Measurements from ENCODE around the gene SLC6A17.

SLC6A17 gene

DNA sequence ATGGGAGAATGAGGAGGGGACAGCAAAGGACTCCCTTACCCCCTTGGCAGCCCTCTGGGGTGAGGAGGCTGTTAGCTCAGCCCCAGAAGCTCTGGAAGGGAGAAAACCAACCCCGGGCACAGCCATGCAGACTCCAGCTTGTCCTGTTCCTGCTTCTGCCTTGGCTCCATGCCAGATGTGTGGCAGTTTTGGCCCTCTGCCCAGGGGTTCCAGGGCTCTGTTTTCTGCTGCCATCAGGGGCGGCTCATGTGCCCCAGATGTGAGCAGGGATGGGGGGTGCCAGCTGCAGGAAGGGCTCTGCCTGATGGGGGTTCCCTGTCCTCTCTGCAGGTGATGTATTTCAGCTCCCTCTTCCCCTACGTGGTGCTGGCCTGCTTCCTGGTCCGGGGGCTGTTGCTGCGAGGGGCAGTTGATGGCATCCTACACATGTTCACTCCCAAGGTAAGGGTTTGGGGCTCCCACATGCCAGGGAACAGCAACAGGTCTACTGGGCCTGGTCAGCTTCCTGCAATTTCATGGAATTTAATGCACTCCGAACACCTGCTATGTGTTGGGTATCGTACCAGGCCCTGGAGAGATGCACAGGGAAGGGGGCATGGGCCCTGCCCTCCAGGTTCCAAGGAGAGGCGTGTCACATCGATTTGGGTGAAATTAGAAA lies 26.1 kb downstream of the SLC6A17 start:
- peak; percentile 80 for DNase-seq

DNA sequence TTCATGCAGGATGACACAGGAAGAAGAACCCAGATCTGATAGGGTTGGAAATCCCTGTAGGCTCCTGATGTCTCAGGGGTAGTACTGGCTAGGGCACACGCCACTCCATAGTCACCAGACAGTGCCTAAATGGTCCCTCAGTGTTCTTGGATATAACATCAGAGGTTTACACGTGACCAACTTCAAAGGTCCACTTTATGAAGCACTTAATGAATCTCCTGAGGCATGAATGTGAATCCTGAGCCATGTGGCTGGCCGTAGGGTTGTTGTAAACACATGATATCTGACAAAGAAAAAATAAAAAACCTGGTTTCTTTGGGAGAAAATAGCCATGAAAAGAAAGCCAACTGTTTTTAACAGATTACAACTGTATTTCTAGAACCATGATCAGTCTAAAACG lies 27.5 kb downstream of the SLC6A17 start:
- DNase-seq = no peak

DNA sequence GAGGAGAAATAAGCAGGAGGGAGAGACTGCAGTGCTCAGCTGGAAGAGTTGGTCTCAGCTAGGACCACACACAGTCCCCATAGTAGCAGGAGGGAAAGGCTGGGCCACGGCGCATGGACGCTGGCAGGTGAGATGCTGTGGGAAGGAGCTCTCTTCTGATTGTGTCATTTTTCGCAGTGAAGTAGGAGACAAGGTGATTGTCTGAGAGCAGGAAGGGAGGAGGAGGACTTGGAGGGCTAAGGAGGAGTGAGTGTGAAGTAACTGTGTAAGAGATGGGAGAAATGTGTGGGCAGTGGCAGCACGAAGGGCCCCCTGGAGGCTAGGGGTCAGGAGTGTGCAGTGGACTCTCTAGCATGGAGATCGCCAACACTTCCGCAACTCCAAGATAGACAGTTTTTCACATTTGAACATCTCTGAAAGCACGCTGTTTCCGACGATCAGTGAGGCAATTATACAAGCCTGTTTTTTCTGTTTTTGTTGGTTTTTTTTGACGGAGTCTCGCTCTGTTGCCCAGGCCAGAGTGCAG lies 33.4 kb downstream of the SLC6A17 start:
- DNase-seq = no peak

DNA sequence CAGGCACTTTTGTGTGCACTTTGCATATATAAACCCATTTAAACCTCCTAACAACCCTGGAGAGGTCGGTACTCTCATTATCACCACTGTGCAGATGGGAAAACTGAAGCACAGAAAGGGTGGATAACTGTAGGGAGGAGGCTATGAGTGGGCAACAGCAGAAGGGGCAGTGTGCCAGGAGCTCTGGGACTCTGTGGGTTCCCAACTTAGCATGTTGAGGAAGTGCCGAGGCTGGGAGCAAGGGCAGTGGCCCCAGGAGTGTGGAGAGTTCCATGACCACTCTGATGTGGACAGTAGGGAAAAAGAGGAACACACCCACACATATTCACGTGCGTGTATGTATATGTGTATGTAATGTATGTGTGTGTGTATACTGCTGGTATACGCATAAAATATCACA lies 34.2 kb downstream of the SLC6A17 start:
- no peak for DNase-seq

DNA sequence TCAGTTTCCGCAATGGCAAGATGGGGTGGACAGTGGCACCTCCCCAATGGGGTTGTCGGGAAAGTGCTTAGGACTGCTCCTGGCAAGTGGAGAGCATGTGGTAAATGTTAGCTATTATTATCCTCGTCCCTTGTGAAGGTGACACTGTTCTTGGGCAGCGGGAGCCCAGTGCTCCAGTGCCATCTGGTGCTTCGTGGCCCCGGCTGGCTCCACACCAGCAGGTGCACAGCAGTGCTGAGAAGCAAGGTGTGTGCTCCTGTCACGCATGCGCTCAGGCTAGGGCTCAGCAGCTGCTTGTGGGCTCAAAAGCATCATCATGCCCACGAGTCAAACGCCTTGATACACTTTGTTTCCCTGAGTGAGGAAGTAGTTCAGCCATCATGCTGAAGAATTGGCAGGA lies 34.9 kb downstream of the SLC6A17 start:
- DNase-seq = peak; percentile 46

DNA sequence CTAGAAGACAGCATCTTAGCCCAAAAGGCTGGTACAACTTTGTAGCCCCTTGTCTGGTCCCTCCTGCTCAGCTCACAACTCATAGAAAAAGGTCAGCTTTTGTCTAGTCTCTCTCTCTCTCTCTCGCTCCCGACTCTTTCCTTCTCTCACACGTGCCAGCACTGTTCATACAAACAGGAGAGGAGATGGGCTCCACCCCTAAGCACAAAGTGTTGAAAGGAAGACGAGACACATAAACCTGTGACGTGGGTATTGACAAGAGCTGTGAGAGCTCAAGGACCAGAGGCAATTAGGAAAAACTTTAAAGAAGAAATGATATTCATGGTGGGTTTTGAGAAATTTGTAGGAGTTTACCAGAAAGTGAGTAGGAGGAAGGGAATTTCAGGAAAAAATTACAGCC lies 36.3 kb downstream of the SLC6A17 start:
- DNase-seq = no peak

DNA sequence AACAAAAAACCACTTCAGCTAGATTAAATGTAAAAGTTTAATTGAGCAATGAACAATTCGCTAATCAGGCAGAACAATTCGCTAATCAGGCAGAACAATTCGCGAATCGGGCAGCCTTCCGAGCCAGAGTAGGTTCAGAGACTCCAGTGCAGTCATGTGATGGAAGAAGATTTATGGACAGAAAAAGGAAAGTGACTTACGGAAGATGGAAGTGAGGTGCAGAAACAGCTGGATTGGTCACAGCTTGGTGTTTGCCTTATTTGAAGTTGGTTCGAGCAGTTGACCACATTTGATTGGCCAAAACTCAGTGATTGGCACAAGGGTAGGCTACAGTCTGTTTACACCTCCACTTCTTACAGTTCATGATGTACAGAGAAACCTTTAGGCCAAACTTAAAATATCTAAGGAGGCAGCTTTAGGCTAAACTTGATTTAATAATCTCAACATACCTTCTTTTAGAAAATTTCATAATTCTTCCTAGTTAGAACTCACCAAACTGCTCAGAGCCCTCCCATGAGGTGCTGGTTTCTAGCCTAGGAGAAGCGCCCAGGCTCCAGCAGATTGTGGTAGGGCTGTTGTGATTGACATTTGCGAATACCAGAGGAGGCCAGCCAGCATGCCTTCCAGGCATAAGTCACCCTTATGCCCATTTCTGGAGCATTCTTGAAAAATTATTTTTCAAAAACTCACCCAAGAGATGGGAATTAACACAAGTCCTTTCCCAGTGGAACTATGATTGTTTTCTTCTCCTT lies 37.0 kb downstream of the SLC6A17 start:
- peak; percentile 82 for DNase-seq

DNA sequence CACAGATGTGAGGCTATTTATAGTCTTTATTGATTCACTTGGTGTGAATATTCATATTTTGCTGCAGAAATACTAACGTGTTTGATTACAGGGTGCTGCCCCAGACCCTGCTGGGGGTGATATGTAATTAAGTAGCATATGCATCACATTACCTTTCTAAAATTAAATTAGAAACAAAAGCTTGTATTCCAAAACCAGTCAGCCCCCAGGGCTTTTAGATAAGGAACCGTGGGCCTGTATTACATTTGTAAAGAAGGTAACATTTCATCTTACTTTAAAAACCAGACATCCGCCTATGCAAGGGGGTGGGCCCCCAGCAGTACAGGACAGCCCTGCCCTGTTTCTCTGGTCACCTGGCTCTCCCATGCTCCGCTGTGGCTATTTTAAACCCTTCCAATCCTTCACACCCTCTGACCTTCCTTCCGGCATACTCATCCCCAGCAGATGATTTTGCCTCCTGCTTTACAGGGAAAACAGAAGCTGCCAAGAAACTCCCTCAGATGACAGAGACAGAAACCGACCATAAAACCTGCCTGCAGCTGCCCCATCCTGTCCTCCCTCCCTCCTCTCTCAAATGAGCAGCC lies 37.8 kb downstream of the SLC6A17 start:
- peak; percentile 55 for DNase-seq

DNA sequence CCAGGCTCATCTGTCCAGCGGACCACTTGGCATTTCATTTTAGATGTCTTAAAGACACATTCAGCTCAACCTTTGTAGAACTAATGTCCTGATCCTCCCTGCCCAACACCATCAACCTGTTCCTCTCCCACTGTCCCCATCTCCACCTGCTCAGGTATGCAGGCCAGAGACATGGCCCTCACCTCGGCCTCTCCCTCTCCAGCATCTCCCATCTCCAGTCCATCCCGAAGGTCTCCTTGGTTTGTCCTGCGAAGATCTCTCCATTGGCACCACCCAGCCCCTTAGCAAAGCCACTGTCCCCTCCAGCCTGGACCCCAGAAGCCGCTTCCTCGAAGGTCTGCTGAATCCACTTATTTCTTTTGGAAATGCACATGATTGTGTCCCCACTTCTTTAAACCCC lies 38.9 kb downstream of the SLC6A17 start:
- DNase-seq = no peak

DNA sequence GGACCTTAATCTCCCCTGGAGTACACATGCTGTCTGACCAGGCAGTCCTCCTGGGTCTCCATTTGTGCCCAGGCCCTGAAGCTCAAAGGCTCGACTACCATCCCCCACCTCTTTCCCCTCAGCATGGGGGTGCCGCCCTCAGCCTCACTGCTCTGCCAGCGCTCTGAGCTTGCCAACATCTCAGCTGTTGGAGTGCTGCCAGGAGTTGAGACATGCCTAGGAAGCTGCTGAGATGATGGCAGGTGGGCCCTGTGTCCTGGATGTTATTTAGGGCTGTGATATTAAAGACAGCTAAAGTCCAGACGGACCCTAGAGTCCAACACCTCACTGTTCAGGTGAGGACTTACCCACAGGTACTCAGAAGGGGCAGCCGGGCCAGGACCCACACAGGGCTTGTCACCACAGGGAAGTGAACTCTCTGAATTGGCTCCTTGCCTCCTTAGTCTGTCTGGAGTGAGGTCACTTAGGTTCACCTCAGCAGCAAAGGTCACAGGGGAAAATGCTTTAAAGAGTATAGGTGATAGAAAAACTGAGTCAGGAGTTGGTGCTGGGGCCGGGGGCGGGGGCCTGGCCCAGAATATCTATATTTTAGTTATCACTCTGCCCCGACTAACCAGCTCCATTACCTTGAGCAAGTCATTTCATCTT lies 40.1 kb downstream of the SLC6A17 start:
- peak; percentile 82 for DNase-seq

DNA sequence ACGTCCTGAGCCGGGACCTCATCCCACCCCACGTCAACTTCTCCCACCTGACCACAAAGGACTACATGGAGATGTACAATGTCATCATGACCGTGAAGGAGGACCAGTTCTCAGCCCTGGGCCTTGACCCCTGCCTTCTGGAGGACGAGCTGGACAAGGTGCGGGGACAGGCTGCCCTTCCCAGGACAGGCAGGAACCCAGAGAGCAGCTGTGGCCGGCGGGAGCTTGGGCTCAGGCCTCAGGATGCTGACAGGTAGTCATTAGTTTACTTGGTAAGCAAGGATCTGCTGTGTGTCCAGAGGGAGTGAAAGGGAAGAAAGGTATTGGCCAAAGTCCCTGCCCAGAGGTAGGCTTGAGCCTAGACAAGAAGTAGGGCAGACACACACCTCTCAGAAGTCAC lies 42.2 kb downstream of the SLC6A17 start:
- no peak for DNase-seq

DNA sequence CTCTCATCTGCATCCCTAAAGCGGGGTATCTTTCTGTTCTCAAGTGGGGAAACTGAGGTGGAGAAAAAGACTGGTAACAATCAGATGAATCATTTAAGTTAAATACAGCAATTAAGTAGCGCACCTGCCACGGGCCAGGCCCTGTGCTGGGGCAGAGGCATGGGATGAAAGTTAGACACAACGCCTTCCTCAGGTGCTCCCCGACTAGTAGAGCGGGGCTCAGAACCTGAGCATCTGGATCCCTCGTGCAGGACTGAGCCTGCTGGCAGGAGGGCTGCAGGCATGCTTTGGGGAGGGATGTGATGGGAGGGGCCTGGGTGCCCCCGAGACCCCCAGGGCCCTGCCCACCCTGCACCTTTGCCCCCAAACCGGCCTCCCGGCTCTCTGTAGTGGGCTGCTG lies 44.9 kb downstream of the SLC6A17 start:
- DNase-seq = no peak

DNA sequence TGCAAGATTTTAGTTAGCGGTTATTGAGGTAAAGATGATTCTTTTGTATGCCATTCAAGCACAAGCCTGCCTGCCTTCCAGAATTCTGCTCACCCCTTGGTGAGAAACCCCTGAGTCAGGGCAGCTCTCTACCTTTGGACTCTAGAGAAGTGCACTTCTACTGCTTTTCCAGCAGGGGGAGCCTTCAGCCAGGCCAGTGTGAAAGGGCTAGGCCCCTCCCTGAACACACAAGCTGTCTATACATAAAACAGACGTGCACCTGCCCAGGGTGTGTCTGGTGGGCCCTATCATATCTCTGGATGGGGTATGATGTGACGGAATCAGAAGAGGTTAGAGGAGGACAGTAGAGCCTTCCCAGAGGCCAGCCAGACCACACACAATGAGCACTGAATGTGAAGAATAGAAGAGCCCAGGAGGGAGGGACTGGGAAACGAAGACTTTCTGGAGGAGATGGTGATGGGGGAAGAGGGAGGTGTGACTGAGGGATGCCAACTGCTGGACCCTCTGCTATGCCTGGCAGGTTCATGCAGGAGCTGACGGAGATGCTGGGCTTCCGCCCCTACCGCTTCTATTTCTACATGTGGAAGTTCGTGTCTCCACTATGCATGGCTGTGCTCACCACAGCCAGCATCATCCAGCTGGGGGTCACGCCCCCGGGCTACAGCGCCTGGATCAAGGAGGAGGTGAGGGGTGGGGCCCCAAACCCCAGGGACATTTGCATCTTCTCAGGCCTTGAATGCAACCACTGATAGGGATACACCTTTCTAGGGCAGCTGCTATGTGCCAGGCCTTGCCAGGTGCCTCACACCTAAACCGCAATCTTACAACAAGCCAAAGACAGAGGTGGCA lies 46.8 kb downstream of the SLC6A17 start:
- peak; percentile 66 for DNase-seq

DNA sequence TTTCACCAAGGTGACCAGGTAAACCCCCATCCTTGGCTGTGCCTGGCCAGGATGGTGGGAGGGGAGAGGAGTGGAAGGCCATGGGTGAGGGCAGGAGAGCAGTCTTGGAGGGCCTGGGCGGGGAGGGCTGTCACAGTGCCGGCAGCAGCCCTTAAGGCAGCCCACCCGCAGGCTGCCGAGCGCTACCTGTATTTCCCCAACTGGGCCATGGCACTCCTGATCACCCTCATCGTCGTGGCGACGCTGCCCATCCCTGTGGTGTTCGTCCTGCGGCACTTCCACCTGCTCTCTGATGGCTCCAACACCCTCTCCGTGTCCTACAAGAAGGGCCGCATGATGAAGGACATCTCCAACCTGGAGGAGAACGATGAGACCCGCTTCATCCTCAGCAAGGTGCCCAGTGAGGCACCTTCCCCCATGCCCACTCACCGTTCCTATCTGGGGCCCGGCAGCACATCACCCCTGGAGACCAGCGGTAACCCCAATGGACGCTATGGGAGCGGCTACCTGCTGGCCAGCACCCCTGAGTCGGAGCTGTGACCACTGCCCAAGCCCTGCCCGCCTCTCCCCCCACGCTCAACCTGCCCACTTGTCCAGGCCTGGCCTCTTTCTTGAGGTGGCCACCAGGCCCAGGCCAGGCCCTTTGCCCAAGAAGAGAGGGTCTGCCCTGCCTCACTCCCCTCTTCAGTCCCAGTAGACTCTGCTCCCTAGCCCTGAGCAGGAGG lies 47.8 kb downstream of the SLC6A17 start:
- no peak for DNase-seq

DNA sequence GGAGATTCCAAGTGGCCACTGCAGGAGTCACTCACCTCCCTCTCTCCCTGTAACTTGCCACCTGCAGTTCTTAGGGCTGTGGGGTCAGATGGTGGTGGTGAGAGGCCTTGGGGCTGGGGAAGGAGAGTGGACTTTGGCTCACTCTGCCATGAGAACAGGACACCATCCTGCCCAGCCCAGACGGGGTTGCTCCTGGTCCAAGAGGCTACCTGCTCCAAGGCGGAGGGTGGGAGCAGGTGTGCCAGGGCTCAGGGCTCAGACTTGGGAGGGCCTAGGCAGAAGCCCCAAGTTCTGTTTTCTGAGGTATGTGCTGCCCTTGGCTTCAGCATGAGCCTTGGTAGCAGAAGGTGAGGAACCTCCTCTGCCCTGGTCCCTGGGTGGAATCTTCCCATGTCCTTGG lies 48.5 kb downstream of the SLC6A17 start:
- DNase-seq = no peak

DNA sequence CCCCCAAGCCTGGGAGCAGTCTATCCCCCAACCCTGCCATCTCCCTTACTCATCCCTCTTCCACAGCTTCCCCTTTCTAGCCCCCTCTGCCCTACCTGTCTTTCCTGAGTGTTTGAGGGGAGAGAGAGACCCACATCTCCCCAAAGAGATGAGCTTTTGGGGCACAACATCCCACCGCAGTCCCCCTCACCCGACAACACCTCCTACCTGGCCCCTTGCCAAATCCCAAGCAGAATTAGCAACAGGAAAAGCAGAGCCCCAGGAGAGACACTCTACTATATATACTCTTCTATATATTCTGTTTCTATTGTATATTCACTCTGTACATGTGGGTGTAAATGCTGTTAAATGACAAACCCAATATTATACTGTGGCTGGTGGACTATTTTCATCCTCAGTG lies 49.9 kb downstream of the SLC6A17 start:
- DNase-seq = no peak

DNA sequence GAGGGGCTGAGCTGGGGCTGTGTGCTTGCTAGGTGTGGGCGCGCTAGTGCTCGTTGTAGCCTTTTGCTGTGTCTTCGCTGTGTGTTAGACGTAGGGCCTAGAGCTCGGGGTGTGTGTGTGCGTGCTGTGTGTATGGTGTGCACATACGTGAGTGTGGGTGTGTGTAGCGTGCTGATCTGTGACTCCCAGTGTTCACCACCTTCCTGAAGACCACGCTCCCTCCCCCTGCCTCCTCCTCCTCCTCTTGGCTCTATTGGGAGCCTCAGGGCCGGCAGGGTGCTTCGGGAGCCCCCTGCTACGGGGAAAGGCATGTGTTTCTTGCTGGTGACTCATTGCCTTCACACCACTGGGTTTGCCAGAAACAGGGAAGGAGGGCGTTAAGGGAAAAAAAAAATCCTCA lies 50.4 kb downstream of the SLC6A17 start:
- DNase-seq = no peak

DNA sequence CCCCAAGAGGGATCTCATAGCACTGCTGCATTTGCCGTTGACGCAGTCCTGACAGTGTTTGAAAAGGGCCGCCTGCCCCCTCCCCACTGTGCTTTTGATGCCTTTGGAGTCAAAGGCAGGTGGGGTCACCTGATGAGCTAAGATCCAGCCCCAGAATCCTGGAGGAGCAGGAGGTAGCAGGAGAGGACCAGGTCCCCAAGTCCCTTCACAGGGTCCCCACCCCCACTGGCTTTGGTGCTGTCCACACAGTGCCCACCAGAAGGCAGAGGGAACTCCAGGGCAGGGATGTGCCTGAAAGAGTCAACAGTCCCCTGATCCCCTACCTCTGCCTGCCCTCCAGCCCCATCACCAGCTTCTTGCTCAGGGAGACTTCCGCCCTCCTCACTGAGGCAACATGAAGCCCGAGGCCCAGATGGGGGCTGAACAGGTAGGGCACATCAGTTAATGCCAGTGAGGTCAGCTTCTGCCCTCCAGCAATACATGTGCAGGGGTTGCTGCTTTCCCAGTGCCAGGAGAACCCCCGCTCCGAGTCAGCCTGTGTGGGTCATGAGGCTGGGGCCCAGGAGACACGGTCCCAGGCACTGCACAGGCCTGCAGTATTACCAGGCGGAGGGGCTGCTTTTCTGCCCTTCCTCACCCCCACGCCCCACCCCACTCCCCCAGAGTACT lies 51.0 kb downstream of the SLC6A17 start:
- no peak for DNase-seq

DNA sequence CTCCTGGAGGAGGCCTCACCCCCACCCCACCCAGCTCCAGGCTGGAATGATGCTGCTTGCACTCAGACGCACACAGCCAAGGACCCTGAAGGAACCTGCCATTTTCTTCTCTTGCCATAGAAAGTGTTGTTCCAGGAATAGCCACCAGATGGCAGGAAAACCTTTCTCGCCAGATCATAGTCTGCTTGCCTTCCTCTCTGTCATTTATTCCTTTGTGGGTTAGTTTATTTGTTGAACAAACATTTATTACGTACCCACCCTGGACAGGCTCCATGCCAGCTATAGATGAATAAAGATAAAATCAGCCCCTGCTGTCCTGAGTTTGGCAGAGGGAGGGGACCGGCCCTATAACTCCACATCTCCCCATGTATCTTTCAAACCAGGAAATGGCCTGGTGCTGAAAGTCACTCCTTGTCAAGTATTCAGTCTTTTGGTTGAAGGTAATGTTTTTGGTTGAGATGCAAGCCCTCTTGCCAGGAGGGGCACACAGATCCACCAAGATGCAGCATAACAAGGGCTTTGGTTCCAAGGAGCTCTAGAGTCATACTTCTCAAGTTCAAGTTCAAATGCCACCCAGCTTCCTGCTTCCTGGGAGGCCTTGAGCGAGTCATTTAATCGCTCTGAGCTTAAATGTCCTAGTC lies 52.8 kb downstream of the SLC6A17 start:
- DNase-seq = peak; percentile 67

DNA sequence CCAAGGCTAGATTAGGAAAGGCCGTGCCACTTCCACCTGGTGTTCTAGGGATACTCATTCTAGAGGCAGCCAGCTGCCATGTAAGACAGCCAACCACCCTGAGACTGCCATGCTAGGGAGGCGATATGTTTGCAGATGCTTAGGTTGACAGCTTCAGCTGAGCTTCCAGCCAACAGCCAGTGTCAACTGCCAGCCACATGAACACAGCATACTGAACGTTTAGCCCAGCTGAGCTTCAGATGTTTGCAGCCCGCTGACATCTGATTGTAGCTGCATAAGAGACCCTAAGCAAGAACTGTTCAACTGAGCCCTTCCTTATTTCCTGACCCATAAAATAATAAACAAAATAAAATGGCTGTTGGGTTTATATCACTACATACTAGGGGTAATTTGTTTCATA lies 54.9 kb downstream of the SLC6A17 start:
- no peak for DNase-seq

DNA sequence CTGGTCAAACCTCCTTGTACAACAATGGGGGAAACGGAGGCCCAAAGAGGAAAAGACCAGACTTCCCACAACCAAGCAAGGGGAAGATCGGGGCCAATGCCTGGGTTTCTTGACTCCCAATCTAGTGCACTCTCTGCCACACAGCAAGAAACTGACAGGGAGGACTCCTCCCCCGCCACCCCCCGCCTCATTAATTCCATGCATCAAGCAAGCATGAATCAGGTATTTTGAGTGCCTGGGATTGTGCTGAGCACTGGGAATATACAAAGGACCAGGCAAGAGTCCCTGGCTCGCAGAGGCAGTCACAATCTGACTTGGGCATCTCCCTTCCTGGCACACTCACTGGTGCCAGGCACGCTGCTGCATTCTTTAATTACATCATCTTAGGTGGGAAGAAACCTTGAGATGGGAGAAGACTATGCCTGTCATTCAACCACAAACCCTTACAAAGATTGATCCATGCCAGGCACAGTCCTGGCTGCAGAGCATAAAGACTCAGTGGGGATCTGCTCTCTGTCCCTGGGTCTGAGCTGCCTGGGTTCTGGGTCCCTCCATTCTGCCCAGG lies 55.4 kb downstream of the SLC6A17 start:
- DNase-seq = no peak

All from NCI-H1694 treated with DMSO at 0.1 percent for 48 hours (cell line).